GM12875 (cell line): Measurements from ENCODE around the gene KIAA1614.
A peak's percentile ranks its signal among the peaks of the same experiment; 100 is the strongest.

Source experiments
- H3K4me3 ChIP-seq: one replicate; pipeline ENCODE4 v1.5.1; 2011; ENCODE audit warnings: low read depth, low read length, control low read depth
- TF ChIP-seq, protein P1 (sequence below): IDR thresholded peaks from 2 replicates; pipeline ENCODE4 v1.5.1; 2011; ENCODE audit warnings: low read depth, mild to moderate bottlenecking, control low read depth, inconsistent platforms, low read length, moderate library complexity, borderline replicate concordance; ENCODE audit not compliant: insufficient read depth

Gene KIAA1614

DNA sequence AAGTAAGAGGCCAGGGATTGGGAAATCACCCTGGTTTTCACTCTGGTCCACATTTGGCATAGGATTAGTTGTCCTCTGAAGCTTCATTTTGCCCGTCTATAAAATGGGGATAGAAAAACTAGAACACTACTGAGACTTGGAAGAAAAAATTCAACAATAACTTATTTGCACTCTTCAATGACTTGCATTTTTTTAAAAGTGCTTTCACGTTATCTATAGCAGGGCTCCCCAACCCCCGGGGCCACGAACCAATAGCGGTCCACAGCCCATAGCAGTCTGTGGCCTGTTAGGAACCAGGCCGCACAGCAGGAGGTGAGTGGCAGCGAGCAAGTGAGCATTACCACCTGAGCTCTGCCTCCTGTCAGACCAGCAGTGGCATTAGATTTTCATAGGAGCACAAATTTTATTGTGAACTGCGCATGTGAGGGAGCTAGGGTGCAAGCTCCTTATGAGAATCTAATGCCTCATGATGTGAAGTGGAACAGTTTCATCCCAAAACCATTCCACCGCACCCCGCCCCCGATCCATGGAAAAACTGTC, 2.8 kb downstream of the KIAA1614 start:
- TF ChIP-seq, protein P1, sequence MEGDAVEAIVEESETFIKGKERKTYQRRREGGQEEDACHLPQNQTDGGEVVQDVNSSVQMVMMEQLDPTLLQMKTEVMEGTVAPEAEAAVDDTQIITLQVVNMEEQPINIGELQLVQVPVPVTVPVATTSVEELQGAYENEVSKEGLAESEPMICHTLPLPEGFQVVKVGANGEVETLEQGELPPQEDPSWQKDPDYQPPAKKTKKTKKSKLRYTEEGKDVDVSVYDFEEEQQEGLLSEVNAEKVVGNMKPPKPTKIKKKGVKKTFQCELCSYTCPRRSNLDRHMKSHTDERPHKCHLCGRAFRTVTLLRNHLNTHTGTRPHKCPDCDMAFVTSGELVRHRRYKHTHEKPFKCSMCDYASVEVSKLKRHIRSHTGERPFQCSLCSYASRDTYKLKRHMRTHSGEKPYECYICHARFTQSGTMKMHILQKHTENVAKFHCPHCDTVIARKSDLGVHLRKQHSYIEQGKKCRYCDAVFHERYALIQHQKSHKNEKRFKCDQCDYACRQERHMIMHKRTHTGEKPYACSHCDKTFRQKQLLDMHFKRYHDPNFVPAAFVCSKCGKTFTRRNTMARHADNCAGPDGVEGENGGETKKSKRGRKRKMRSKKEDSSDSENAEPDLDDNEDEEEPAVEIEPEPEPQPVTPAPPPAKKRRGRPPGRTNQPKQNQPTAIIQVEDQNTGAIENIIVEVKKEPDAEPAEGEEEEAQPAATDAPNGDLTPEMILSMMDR = no peak
- H3K4me3 ChIP-seq = no peak overlapping the region

DNA sequence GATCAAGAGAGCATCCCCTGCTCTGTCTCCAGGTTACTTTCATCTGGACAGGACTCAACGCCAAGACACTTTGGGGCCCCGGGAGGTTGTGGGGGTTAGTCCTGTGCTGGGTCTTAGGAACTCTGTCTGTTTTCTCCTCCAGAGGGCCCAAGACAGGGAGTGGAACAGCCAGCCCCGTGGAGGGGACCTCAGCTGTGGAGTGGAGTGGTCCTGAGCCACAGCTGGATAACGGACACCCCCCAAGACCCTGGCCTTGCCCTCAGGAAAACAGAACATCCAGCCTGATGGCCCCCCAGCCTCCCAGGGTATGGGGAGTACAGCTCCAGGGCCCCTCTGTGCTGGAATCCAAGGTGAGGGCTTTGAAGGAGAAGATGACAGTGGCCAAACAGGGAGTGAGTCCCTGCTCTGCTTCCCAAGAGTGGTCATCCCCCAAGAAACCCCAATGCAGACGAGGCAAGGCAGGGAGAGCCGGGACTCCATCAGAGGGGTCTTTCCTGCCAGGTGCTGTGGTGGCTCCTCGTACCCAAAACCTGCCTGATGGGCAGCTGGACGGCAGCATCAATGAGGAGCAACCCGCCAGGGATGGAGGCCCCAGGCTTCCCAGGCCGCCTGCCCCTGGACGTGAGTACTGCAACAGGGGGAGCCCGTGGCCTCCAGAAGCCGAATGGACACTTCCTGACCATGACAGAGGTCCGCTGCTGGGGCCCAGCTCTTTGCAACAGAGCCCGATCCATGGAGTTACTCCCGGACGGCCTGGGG, 3.5 kb downstream of the KIAA1614 start:
- no peak overlapping the region for H3K4me3 ChIP-seq
- TF ChIP-seq, protein P1 = no peak

DNA sequence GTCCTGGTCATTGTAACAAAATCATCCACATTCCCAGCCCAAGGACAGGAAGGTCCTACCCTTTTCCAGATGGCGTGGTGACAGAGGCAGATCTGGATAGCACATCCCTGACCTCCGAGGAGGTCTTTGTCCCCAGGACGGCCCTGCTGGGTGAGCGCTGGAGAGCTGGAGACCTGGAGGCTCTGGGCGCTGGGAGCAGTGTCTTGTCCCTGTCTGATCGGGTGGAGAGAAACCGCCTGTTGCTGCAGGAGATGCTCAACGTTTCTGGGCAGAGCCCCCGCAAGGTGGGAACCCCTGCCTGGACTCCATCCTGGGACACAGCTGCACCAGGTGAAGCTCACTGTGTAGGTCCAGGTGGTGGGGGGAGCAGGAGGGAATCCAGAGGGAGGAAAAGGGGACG, 4.1 kb downstream of the KIAA1614 start:
- TF ChIP-seq, protein P1 = no peak
- no peak overlapping the region for H3K4me3 ChIP-seq

DNA sequence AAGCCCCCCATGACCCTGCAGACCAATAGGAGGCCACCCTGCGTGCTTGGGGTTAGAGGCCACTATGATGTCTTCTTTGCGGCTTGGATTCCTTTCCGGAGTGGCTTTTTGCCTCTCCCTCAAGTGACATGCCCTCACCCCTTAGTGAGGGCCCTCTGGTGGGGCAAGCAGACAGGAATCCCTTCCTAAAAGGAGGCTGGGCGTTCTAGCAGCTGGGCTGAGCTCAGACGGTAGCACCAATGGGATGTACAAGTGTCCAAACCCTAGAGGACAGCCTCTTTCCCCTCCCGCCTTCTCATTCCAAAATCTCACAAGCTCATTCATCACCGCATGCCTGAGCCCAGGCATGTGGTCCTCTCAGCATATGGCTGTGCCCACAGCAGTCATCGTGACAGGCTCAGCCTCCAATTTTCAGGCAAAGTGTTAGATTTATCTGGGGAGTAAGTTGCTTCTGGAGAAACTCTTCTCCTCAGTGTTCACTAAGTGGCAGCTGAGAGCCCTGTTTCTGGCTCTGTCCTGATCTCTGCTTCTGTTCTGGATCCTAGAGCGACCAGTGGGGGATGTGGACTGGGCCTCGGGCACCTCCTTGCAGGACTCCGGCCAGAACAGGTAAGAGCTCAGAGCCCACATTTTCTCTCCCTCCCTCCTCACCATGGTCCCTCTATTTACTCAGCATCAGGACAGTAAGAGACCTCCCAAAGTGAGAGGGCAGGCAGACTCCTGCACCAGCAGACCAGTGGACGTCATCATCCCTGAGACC, 4.8 kb downstream of the KIAA1614 start:
- TF ChIP-seq, protein P1 = 0 out of 2 replicates have a peak, but pooled peaks have one; percentile 2
- no peak overlapping the region for H3K4me3 ChIP-seq

DNA sequence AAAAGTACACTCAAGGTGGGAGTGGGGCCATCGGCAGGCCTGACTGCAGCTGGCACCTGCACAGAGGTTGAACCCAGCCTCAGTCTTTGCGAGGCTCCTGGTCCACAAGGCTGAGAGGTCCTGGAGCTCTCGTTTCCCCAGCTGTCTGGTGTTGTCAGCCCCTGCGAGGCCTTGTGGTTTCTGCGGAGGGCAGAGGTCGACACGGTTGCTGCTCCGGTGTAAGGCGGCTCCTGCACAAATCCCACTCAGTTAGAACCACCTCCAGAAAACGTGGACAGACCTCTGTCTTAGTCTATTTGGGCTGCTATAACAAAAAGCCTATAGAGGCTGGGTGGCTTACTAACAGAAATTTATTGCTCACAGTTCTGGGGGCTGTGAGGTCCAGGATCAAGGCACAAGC, 5.8 kb downstream of the KIAA1614 start:
- TF ChIP-seq, protein P1 = no peak
- H3K4me3 ChIP-seq = no peak overlapping the region

DNA sequence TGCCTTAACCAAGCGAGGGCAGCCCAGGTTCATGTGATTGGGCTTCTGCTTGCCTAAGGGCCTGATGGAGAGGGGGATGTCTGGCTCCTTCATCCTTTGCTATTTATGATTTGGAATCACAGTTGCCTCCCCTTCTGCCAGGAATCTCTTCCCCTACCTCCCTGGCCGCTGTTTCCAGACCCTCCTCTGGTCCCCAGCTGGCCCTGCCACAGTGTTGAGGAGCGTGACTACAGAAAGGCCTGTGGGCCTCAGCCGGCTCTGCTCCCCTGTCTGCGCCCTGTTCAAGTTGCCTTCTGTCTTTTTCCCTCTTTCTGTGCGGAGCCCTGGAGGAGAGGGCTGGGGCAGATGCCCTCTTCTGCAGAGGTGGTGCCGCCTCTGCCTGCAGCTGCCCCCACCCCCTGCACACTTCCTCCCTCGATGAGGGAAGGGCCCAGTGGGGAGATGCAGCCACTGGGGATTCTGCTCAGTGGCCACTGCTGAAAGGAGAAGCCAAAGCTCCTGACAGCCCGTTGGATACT, 6.5 kb downstream of the KIAA1614 start:
- TF ChIP-seq, protein P1 = no peak
- no peak overlapping the region for H3K4me3 ChIP-seq
